ENCODE measurements around the gene PRMT7.

- TF ChIP-seq CTCF (IDR thresholded peaks at IDR 0.05): no peak
- no peak for TF ChIP-seq EP300 (IDR thresholded peaks at IDR 0.05)
Measured at GRCh38 chr16:68283801-68284598, 26.8 kb upstream of the PRMT7 start.

Measured in ovary (tissue), 3 donors.